ENCODE data around the gene KRTAP10-5. TPM values are rescaled to one million over a fixed set of nuclear protein-coding genes. Genes with fewer than 3 reads are reported as not detected.
"Not testable (repeated sequence)": the region's sequence is repeated elsewhere in the genome, so short reads cannot be mapped to it uniquely, and the experiment has no call there.

The KRTAP10-5 gene
- total RNA-seq, 1 donor from 2014 or later = not detected

GRCh38 chr21:44564886-44565598 lies 15.4 kb downstream of the KRTAP10-5 start:
- Histone ChIP-seq H3K4me3 (no peak overlapping the region), H3K4me1 (no peaks in the 10 kb centered on the region), H3K27me3 (no peaks in the 10 kb centered on the region), H3K27ac (no peak overlapping the region), H3K9me3 (no peaks in the 10 kb centered on the region), H3K36me3 (no peaks in the 10 kb centered on the region)
- ATAC-seq (no peak), DNase-seq (no peak)
- TF ChIP-seq CTCF (IDR thresholded peaks at IDR 0.05) = no peak
- intact Hi-C loops (cut with DNase I) = no loop called here

DNA sequence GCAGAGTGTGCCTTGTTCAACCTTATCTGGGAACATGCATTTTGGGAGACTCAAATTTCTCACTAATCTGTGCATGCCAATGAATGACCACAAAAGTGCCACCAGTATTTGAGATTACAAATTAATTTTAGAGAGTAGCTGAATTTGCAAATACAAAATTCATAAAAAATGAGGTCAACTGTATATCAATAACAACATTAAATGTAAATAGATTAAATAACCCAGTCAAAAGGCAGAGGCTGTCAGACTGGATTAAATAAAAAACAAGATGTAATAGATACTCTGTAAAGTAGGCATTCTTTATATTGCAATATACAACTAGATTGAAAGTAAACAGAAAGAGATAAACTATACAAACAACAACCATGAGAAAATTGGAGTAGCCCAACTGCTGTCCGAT lies 16.3 kb downstream of the KRTAP10-5 start:
- no peaks in the 10 kb centered on the region for H3K9me3 ChIP-seq
- H3K36me3 ChIP-seq = no peaks in the 10 kb centered on the region
- no peak for ATAC-seq
- no peak overlapping the region for H3K27ac ChIP-seq
- no peak for DNase-seq
- no peaks in the 10 kb centered on the region for H3K27me3 ChIP-seq
- no peaks in the 10 kb centered on the region for H3K4me1 ChIP-seq
- H3K4me3 ChIP-seq = no peak overlapping the region
- intact Hi-C loops (cut with DNase I) = no loop called here
- no peak for TF ChIP-seq CTCF (IDR thresholded peaks at IDR 0.05)

DNA sequence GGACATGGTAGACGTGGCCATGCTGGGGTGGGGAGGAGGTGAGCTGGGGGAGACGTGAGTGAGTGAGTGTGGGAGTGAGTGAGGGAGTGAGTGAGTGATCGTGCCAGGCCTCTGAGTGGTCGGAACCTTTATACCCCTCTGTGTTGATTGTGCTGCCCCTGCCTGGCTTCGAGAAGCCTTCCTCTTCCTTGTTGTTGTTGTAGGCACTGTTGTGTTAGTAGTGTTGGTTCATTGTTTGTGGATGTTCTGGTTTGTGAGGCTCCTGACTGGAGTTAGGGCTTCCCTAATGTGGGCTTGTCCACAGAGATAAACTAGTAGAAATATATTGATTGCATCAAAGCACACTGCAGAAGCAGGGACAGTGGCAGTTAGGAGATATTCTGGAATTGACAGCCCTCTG lies 21.7 kb downstream of the KRTAP10-5 start, which contains the start of gene KRTAP10-3:
Gene KRTAP10-3 (minus strand): TSS at position 101 of the 400 bp plus-strand sequence. CDS start 80 bp downstream, at position 21.
- ATAC-seq = no peak

GRCh38 chr21:44558329-44558675 lies 22.1 kb downstream of the KRTAP10-5 start:
- H3K4me1 ChIP-seq; H3K27me3 ChIP-seq; H3K4me3 ChIP-seq; intact Hi-C loops (cut with DNase I); H3K36me3 ChIP-seq; DNase-seq; H3K9me3 ChIP-seq; ATAC-seq; H3K27ac ChIP-seq: not testable (repeated sequence)

More for the DNA sequence above, 21.7 kb downstream of the KRTAP10-5 start, which contains the start of gene KRTAP10-3:
- Histone ChIP-seq H3K9me3 (no peaks in the 10 kb centered on the region), H3K27me3 (peaks cover 9% of the 10 kb centered on the region), H3K4me3 (no peak within 1 kb of the TSS), H3K36me3 (no peaks in the 10 kb centered on the region), H3K4me1 (no peaks in the 10 kb centered on the region), H3K27ac (no peak within 1 kb of the TSS)
- intact Hi-C loops (cut with DNase I) = no loop called here
- peak; percentile 26 for DNase-seq
- TF ChIP-seq CTCF (IDR thresholded peaks at IDR 0.05) = no peak

DNA sequence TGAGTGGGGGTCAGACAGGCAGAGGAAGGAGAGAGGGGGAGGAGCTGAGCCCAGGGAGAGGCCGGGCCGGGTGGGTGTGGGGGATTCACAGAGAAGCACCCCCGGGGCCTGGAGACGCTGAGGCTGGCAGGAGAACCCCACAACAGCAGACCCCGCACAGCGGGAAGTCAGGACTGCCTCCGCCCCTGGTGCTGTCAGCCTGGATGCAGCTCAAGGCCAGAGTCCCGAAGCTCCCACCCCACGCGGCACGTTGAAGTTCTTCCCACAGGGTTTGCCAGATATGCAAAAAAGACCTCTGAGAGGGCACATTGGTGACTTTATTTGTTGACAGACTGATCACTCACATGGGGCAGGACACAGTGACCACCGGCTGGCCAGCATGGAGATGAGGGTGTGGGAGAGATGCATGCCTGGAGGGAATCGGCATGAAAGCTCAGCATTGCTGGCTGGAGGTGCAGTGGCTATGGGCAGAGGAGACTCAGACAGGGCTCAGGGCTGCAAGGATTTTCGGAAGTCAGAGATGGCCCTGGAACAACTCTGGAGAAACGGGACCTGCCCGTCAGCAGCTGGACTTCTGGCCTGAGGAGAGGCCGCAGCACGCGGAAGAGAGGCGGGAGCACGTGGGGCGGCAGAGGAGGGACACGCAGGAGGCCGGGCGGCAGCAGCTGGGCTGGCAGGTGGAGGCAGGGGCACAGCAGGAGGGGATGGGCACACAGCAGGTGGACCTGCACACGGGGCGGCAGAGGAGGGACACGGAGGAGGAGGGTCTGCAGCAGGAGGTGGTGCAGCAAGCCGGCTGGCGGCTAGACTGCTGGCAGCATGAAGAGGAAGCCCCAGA lies 22.7 kb downstream of the KRTAP10-5 start:
- H3K9me3 ChIP-seq = no peaks in the 10 kb centered on the region
- H3K36me3 ChIP-seq = no peaks in the 10 kb centered on the region
- no peak overlapping the region for H3K4me3 ChIP-seq
- intact Hi-C loops (cut with DNase I) = no loop called here
- peaks cover 9% of the 10 kb centered on the region for H3K27me3 ChIP-seq
- DNase-seq = peak; percentile 52
- no peak for TF ChIP-seq CTCF (IDR thresholded peaks at IDR 0.05)
- H3K4me1 ChIP-seq = no peaks in the 10 kb centered on the region
- no peak for ATAC-seq
- H3K27ac ChIP-seq = no peak overlapping the region

DNA sequence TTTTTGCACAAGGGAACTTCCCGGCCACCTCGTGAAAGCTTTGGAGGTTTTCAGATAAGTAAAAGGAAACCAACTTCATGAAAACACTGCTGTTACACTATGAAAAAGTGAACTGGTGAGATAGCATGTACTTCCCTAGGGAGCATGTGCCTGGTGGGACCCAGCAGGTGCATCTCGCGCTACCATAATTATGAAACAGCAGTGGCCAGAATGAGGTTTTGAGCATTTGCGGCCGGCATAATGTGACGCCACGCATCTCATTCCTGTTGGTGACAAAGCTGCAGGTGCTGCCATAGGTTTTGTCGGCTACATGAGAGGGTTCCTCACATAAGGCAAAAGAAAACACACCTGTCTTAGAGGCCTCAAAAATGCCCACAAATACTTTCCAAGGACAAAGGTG lies 23.5 kb downstream of the KRTAP10-5 start:
- no peak for ATAC-seq
- Histone ChIP-seq H3K4me1 (no peaks in the 10 kb centered on the region), H3K27ac (no peak overlapping the region), H3K9me3 (no peaks in the 10 kb centered on the region), H3K27me3 (peaks cover 9% of the 10 kb centered on the region), H3K4me3 (no peak overlapping the region), H3K36me3 (no peaks in the 10 kb centered on the region)
- TF ChIP-seq CTCF (IDR thresholded peaks at IDR 0.05) = no peak
- intact Hi-C loops (cut with DNase I) = no loop called here
- DNase-seq = no peak

Measured in upper lobe of right lung (tissue), 1 donor.